DND-41 (cell line): Measurements from ENCODE around the gene SMCR8.

Experiments
- ATAC-seq: fragments of 200-7000 bp; cut with Tn5 transposase; 3 replicates; pipeline ENCODE4 v1.9.1; 2021; ENCODE audit warnings: low read depth; ENCODE audit not compliant: insufficient read depth
- DNase-seq: peaks from one replicate; pipeline ENCODE4 v3.0.0-alpha.2; 2020
- H2AFZ ChIP-seq: 2 replicates; pipeline ENCODE4 v1.6.0; 2012; ENCODE audit warnings: low read depth, low read length
- H3K27ac ChIP-seq: 2 replicates; pipeline ENCODE4 v1.5.1; 2012; ENCODE audit warnings: low read length, inconsistent platforms
- H3K27me3 ChIP-seq: fragments of 200-600 bp; sonication (generic); 2 replicates; pipeline ENCODE4 v1.6.0; 2012; ENCODE audit warnings: low read length, mild to moderate bottlenecking, inconsistent platforms; ENCODE audit not compliant: insufficient read depth, poor library complexity
- H3K36me3 ChIP-seq: 2 replicates; pipeline ENCODE4 v1.5.1; 2012; ENCODE audit warnings: low read length, inconsistent platforms; ENCODE audit not compliant: insufficient read depth
- H3K4me1 ChIP-seq: 2 replicates; pipeline ENCODE4 v1.5.1; 2012; ENCODE audit warnings: mild to moderate bottlenecking, low read length; ENCODE audit not compliant: insufficient read depth
- H3K4me2 ChIP-seq: 2 replicates; pipeline ENCODE4 v1.6.0; 2012; ENCODE audit warnings: mild to moderate bottlenecking, moderate library complexity, low read length, inconsistent platforms; ENCODE audit not compliant: insufficient read depth
- H3K4me3 ChIP-seq, 2 experiments: fragments of 200-600 bp in 1 of 2; shearing (Covaris generic) in 1 of 2; 2 replicates each; pipeline ENCODE4 v1.5.1; 2012 to 2016; ENCODE audit warnings: inconsistent platforms in 2 of 2, low read length in 2 of 2, mild to moderate bottlenecking in 2 of 2, low read depth in 1 of 2, moderate library complexity in 1 of 2
- H3K79me2 ChIP-seq: 2 replicates; pipeline ENCODE4 v1.6.0; 2012; ENCODE audit warnings: low read length, inconsistent platforms; ENCODE audit not compliant: insufficient read depth
- H3K9ac ChIP-seq: 2 replicates; pipeline ENCODE4 v1.6.0; 2012; ENCODE audit warnings: low read depth, mild to moderate bottlenecking, inconsistent platforms, low read length, moderate library complexity
- H3K9me3 ChIP-seq: 2 replicates; pipeline ENCODE4 v1.5.1; 2012; ENCODE audit warnings: low read length, moderate library complexity, mild to moderate bottlenecking, inconsistent platforms; ENCODE audit not compliant: insufficient read depth, severe bottlenecking
- H4K20me1 ChIP-seq: 2 replicates; pipeline ENCODE4 v1.6.0; 2012; ENCODE audit warnings: low read length; ENCODE audit not compliant: insufficient read depth
- EZH2 ChIP-seq: IDR thresholded peaks from 3 replicates; pipeline ENCODE4 v1.6.1; 2012; ENCODE audit warnings: borderline replicate concordance, low read depth, mild to moderate bottlenecking, moderate library complexity, low read length, inconsistent platforms; ENCODE audit not compliant: severe bottlenecking
- TF ChIP-seq, protein P1 (sequence below): IDR thresholded peaks from 2 replicates; pipeline ENCODE4 v1.5.1; 2012; ENCODE audit warnings: borderline replicate concordance, low read length, moderate library complexity, mild to moderate bottlenecking; ENCODE audit not compliant: poor library complexity, severe bottlenecking; ENCODE audit errors: extremely low read depth

SMCR8 gene

DNA sequence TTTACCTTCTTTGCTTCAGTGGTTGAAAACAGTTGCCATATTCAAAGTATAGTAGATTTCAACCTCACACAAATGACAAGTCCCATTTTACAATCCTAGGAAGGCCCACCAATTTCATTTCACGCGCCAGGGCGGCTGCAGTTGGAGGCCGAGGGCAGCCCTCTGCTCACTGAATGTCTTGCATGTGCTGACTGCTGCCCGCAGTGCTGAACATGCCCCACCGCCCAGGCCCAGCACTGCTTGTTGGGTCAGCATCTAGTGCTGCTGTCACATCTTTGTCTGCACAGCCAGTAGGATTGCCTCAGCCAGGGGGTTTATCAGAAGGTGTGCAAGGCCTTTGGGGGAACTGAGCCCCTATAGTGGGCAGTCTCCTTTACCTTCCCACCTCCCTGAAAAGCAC is 11.5 kb downstream of the SMCR8 start:
- no peak overlapping the region for H2AFZ ChIP-seq
- no peak overlapping the region for H3K4me3 ChIP-seq
- ATAC-seq: no peak
- no peak overlapping the region for H3K4me2 ChIP-seq
- H3K79me2 ChIP-seq: no peaks in the 10 kb centered on the region; the same call in 1 of the 2 replicates
- H3K36me3 ChIP-seq: peaks cover 87% of the 10 kb centered on the region
- H3K27me3 ChIP-seq: no peaks in the 10 kb centered on the region
- H3K4me1 ChIP-seq: no peaks in the 10 kb centered on the region
- TF ChIP-seq, protein P1, sequence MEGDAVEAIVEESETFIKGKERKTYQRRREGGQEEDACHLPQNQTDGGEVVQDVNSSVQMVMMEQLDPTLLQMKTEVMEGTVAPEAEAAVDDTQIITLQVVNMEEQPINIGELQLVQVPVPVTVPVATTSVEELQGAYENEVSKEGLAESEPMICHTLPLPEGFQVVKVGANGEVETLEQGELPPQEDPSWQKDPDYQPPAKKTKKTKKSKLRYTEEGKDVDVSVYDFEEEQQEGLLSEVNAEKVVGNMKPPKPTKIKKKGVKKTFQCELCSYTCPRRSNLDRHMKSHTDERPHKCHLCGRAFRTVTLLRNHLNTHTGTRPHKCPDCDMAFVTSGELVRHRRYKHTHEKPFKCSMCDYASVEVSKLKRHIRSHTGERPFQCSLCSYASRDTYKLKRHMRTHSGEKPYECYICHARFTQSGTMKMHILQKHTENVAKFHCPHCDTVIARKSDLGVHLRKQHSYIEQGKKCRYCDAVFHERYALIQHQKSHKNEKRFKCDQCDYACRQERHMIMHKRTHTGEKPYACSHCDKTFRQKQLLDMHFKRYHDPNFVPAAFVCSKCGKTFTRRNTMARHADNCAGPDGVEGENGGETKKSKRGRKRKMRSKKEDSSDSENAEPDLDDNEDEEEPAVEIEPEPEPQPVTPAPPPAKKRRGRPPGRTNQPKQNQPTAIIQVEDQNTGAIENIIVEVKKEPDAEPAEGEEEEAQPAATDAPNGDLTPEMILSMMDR: no peak
- no peak for TF ChIP-seq EZH2
- no peak overlapping the region for H3K9ac ChIP-seq
- no peak overlapping the region for H3K27ac ChIP-seq
- no peak for DNase-seq
- H4K20me1 ChIP-seq: peaks cover 35% of the 10 kb centered on the region
- H3K9me3 ChIP-seq: no peaks in the 10 kb centered on the region

DNA sequence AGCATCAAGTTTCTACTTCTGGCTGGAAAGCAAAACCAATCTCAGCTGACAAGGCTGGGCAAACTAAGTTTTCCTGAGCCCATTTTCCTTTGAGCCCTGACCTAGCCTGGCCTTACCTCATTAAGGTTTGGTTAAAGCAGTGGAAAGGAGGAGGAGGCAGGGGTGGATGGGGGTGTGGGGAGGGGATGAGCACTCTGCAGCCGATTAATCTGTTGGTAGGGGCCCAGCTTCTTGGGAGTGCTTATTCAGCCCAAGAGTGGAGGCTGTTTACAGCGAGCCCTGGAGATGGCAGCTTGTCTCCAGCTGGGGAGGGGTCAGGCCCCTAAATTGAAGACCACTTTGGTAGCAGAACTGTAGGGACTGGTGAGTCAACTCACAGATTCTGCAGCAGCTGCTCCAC is 12.0 kb downstream of the SMCR8 start:
- Histone ChIP-seq H3K4me3 (no peak overlapping the region), H3K79me2 (no peaks in the 10 kb centered on the region; the same call in 1 of the 2 replicates), H3K36me3 (peaks cover 92% of the 10 kb centered on the region), H3K27me3 (no peaks in the 10 kb centered on the region), H3K4me2 (no peak overlapping the region), H3K27ac (no peak overlapping the region), H3K9ac (no peak overlapping the region), H3K9me3 (no peaks in the 10 kb centered on the region), H3K4me1 (no peaks in the 10 kb centered on the region), H4K20me1 (peaks cover 33% of the 10 kb centered on the region), H2AFZ (no peak overlapping the region)
- no peak for DNase-seq
- no peak for TF ChIP-seq EZH2
- TF ChIP-seq, protein P1: no peak
- ATAC-seq: no peak

DNA sequence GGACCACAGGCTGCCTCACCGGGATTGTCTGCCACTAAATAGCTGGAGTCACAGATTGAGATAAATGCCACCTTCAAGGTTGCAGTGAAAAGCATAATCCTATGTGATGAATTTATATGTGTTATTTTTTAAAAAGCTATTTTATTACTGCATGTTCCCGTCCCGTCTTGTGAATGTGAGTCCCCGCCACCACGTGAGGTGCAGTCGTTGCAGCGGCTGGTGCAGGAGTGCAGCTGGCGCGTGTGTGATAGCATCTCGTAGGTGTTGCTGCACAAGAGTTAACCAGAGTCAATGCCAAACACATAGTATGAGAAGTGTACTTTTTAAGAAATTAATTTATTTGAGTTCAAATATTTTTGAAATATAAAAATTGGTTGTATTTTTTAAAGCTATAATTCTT is 12.5 kb downstream of the SMCR8 start:
- no peak overlapping the region for H3K27ac ChIP-seq

More for the DNA sequence above, 12.5 kb downstream of the SMCR8 start:
- Histone ChIP-seq H3K4me3 (no peak overlapping the region), H4K20me1 (peaks cover 30% of the 10 kb centered on the region), H3K4me1 (no peaks in the 10 kb centered on the region), H3K9ac (no peak overlapping the region), H3K27me3 (no peaks in the 10 kb centered on the region), H3K9me3 (no peaks in the 10 kb centered on the region), H3K79me2 (no peaks in the 10 kb centered on the region; the same call in 1 of the 2 replicates), H2AFZ (no peak overlapping the region), H3K4me2 (no peak overlapping the region), H3K36me3 (peaks cover 92% of the 10 kb centered on the region)
- ATAC-seq: no peak
- TF ChIP-seq, protein P1: no peak
- no peak for TF ChIP-seq EZH2
- DNase-seq: no peak
